ENCODE data around the gene ABHD16B. TPM values are rescaled to one million over a fixed set of nuclear protein-coding genes. Genes with fewer than 3 reads are reported as not detected.

Gene ABHD16B
- total RNA-seq, 4 donors from 2014 or later = not detected

DNA sequence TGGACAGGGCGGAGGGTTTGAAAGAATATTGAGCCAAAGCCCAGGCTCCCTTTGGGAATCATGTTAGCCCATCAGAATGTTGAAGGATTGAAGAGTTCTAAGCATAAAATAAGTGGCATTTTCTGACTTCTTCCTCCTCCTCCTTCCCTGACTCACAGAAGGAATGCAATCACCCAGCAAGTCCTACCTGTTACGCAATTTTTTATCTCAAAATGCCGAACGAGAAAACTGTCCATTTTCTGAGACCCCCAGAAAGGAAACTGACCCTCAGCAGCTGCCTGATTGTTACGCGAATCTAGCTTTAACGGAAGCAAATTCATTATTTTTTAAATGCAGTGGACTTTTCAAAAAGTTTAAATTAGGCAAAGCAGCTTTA, 28.9 kb downstream of the ABHD16B start:
- no peak overlapping the region for H3K27ac ChIP-seq
- no peak for TF ChIP-seq CTCF (IDR thresholded peaks at IDR 0.05 in 4 of 5, conservative IDR thresholded peaks at IDR 0.05 in 1 of 5)
- TF ChIP-seq POLR2A (IDR thresholded peaks at IDR 0.05) = no peak
- peaks cover 4 to 9% of the 10 kb centered on the region in 2 donors for H3K4me1 ChIP-seq
- in situ Hi-C loops (cut with MboI; ENCODE audit: low sequenced_read_pairs in 4 of 4) (no loop called here), intact Hi-C loops (cut with DNase I; ENCODE audit: low total_unique reads) (no loop called here)
- H3K4me3 ChIP-seq = no peak overlapping the region
- ATAC-seq (no peak), DNase-seq (no peak)
- H3K27me3 ChIP-seq = no peaks in the 10 kb centered on the region
- no peaks in the 10 kb centered on the region for H3K9me3 ChIP-seq
- peaks cover 0 to 44% of the 10 kb centered on the region in 2 donors for H3K36me3 ChIP-seq

GRCh38 chr20:63890616-63891015, 29.3 kb downstream of the ABHD16B start:
- peaks cover 0 to 40% of the 10 kb centered on the region in 2 donors for H3K36me3 ChIP-seq
- H3K4me1 ChIP-seq = peaks cover 4 to 6% of the 10 kb centered on the region in 2 donors
- in situ Hi-C loops (cut with MboI; ENCODE audit: low sequenced_read_pairs in 4 of 4) (no loop called here), intact Hi-C loops (cut with DNase I; ENCODE audit: low total_unique reads) (no loop called here)
- TF ChIP-seq POLR2A (IDR thresholded peaks at IDR 0.05) (no peak), CTCF (IDR thresholded peaks at IDR 0.05 in 4 of 5, conservative IDR thresholded peaks at IDR 0.05 in 1 of 5) (no peak)
- no peak overlapping the region for H3K27ac ChIP-seq
- H3K27me3 ChIP-seq = no peaks in the 10 kb centered on the region
- ATAC-seq (no peak), DNase-seq (no peak)
- no peak overlapping the region for H3K4me3 ChIP-seq
- no peaks in the 10 kb centered on the region for H3K9me3 ChIP-seq

DNA sequence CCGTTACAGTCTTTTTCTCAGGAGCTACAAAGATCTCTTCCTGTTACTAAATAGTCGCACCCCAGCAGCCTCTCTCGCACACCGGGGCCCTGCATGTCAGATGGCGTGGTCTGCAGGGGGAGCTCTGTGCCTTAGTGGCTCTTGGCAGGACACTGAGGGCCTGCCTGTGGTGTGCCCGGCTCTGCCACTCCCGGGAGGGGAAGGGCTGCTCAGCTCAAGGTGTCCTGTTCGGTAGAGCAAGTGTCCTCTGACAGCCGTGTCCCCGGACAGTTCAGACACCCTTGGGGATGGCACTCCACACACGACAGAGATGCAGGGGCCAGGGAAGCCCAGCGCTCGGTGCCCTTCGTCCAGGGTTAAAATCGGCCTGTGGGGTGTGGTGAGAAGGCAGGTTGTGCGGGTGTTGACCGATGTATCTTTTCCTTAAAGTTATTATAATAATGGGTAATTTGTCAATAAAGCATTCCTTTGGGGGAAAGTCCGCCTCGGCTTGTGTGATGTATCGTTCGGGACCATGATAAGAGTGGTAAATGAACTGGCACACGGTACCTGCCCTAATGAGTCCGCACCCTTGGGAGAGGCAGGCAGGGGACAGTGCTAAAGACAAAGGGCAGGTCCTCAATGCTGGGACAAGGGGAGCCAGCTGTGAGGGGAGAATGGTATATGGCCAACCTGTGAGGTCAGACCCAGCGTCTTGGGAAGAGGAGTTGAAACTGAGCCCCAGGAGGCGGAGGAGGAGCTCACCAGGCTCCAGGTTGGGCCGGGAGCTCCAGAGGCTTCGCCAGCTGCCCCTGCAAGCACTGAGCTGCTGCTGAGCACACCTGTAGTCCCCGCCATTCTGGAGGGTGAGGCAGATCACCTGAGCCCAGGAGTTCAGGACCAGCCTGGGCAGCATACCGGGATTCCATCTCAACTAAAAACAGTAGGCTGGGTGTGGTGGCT, 30.0 kb downstream of the ABHD16B start:
- Histone ChIP-seq H3K4me3 (no peak overlapping the region), H3K4me1 (peaks cover 11 to 13% of the 10 kb centered on the region in 2 donors), H3K9me3 (no peaks in the 10 kb centered on the region), H3K36me3 (peaks cover 0 to 36% of the 10 kb centered on the region in 2 donors), H3K27me3 (no peaks in the 10 kb centered on the region), H3K27ac (no peak overlapping the region)
- intact Hi-C loops (cut with DNase I; ENCODE audit: low total_unique reads) = no loop called here
- ATAC-seq (no peak), DNase-seq (no peak)
- no peak for TF ChIP-seq CTCF (IDR thresholded peaks at IDR 0.05 in 4 of 5, conservative IDR thresholded peaks at IDR 0.05 in 1 of 5)
- no peak for TF ChIP-seq POLR2A (IDR thresholded peaks at IDR 0.05)
- in situ Hi-C loops (cut with MboI; ENCODE audit: low sequenced_read_pairs in 4 of 4) = no loop called here

DNA sequence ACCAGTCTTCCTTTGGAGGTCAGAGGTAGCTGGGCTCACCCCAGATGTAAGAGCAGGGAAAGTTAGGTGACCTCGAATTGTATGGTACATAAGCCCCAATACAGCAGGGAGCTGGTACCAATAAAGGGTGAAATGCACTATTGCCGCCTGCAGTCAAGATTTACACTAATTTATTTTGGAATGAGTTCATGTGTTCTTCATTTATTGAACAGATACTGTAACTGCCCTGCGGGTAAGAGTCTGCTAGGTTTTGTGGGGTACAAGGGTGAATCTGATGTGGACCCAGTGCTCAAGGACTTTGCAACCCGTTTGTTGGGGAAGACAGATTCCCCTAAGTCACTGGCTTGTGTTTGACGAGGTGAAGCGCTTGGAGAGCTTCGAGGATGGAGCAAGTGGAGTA, 31.1 kb downstream of the ABHD16B start:
- no peak overlapping the region for H3K27ac ChIP-seq
- H3K4me3 ChIP-seq = no peak overlapping the region
- intact Hi-C loops (cut with DNase I; ENCODE audit: low total_unique reads) = no loop called here
- in situ Hi-C loops (cut with MboI; ENCODE audit: low sequenced_read_pairs in 4 of 4) = no loop called here
- TF ChIP-seq POLR2A (IDR thresholded peaks at IDR 0.05) = no peak
- no peaks in the 10 kb centered on the region for H3K9me3 ChIP-seq
- H3K27me3 ChIP-seq = no peaks in the 10 kb centered on the region
- peaks cover 0 to 31% of the 10 kb centered on the region in 2 donors for H3K36me3 ChIP-seq
- DNase-seq = no peak
- peaks cover 21 to 22% of the 10 kb centered on the region in 2 donors for H3K4me1 ChIP-seq
- ATAC-seq = no peak

GRCh38 chr20:63893999-63894357, 32.7 kb downstream of the ABHD16B start:
- Histone ChIP-seq H3K36me3 (peaks cover 0 to 21% of the 10 kb centered on the region in 2 donors), H3K4me3 (peak overlapping the region; percentile 50 to 66 (median 60)), H3K4me1 (peaks cover 21 to 23% of the 10 kb centered on the region in 2 donors), H3K27ac (peak overlapping the region; percentile 55 to 83 (median 74)), H3K9me3 (no peaks in the 10 kb centered on the region), H3K27me3 (no peaks in the 10 kb centered on the region)
- ATAC-seq (no peak), DNase-seq (no peak)
- TF ChIP-seq CTCF (IDR thresholded peaks at IDR 0.05 in 4 of 5, conservative IDR thresholded peaks at IDR 0.05 in 1 of 5) = no peak
- TF ChIP-seq POLR2A (IDR thresholded peaks at IDR 0.05) = no peak
- intact Hi-C loops (cut with DNase I; ENCODE audit: low total_unique reads) = loop anchor here (1.0 to 2.0 kb wide), 2 partner anchors 29 to 63 kb away; partner anchors contain the start of genes TPD52L2 and ZBTB46
- in situ Hi-C loops (cut with MboI; ENCODE audit: low sequenced_read_pairs in 4 of 4) = no loop called here
